Trophoblast cell (in vitro differentiated cells and primary cell): Measurements from ENCODE around the gene DKK3.

Source experiments
- DNase-seq, 2 donors: peaks; one replicate each; pipeline ENCODE4 v3.0.0-alpha.2; 2016
- H2AFZ ChIP-seq: 2 replicates; pipeline ENCODE4 v1.6.1; 2013; ENCODE audit warnings: low read length, moderate library complexity, mild to moderate bottlenecking; ENCODE audit not compliant: insufficient read depth, poor library complexity
- H2AK5ac ChIP-seq: 2 replicates; pipeline ENCODE4 v1.6.1; 2013; ENCODE audit warnings: mild to moderate bottlenecking, low read length
- H2BK120ac ChIP-seq: 2 replicates; pipeline ENCODE4 v1.6.1; 2013; ENCODE audit warnings: low read length, mild to moderate bottlenecking, moderate library complexity; ENCODE audit not compliant: insufficient read depth, poor library complexity
- H2BK12ac ChIP-seq: 2 replicates; pipeline ENCODE4 v1.6.1; 2013; ENCODE audit warnings: mild to moderate bottlenecking, low read length, moderate library complexity
- H2BK5ac ChIP-seq: 2 replicates; pipeline ENCODE4 v1.6.1; 2013; ENCODE audit warnings: low read length, low read depth, moderate library complexity, mild to moderate bottlenecking; ENCODE audit not compliant: poor library complexity
- H3K14ac ChIP-seq: 2 replicates; pipeline ENCODE4 v1.6.1; 2013; ENCODE audit warnings: mild to moderate bottlenecking, low read length
- H3K18ac ChIP-seq: 2 replicates; pipeline ENCODE4 v1.6.1; 2013; ENCODE audit warnings: mild to moderate bottlenecking, low read length
- H3K23ac ChIP-seq: 2 replicates; pipeline ENCODE4 v1.6.1; 2013; ENCODE audit warnings: low read length
- H3K27ac ChIP-seq: 2 replicates; pipeline ENCODE4 v1.5.1; 2013; ENCODE audit warnings: low read depth, mild to moderate bottlenecking, inconsistent platforms, low read length, moderate library complexity
- H3K27me3 ChIP-seq: 2 replicates; pipeline ENCODE4 v1.6.1; 2013; ENCODE audit warnings: inconsistent platforms, mild to moderate bottlenecking, low read length, moderate library complexity; ENCODE audit not compliant: insufficient read depth
- H3K36me3 ChIP-seq, 2 experiments: 1 replicate in 1 of 2; 2 replicates in 1 of 2; pipeline ENCODE4 v1.6.1; 2013; ENCODE audit warnings: low read length in 2 of 2, mild to moderate bottlenecking in 2 of 2, moderate library complexity in 1 of 2; ENCODE audit not compliant: insufficient read depth in 2 of 2, control insufficient read depth in 1 of 2
- H3K4ac ChIP-seq: 2 replicates; pipeline ENCODE4 v1.6.1; 2013; ENCODE audit warnings: low read depth, mild to moderate bottlenecking, low read length, moderate library complexity
- H3K4me1 ChIP-seq, 2 experiments: 1 replicate in 1 of 2; 2 replicates in 1 of 2; pipeline ENCODE4 v1.6.1; 2013; ENCODE audit warnings: low read length in 2 of 2, mild to moderate bottlenecking in 2 of 2, moderate library complexity in 1 of 2; ENCODE audit not compliant: insufficient read depth in 2 of 2, control insufficient read depth in 1 of 2
- H3K4me2 ChIP-seq: 2 replicates; pipeline ENCODE4 v1.6.1; 2013; ENCODE audit warnings: inconsistent platforms, mild to moderate bottlenecking, low read length, moderate library complexity
- H3K4me3 ChIP-seq: 2 replicates; pipeline ENCODE4 v1.5.1; 2013; ENCODE audit warnings: mild to moderate bottlenecking, low read depth, low read length, inconsistent platforms
- H3K79me1 ChIP-seq: one replicate; pipeline ENCODE4 v1.6.1; 2013; ENCODE audit warnings: low read length
- H3K79me2 ChIP-seq: 2 replicates; pipeline ENCODE4 v1.6.1; 2013; ENCODE audit warnings: low read length, mild to moderate bottlenecking; ENCODE audit not compliant: control insufficient read depth, insufficient read depth, poor library complexity
- H3K9ac ChIP-seq: 2 replicates; pipeline ENCODE4 v1.6.1; 2013; ENCODE audit warnings: mild to moderate bottlenecking, low read length
- H3K9me3 ChIP-seq: 2 replicates; pipeline ENCODE4 v1.6.1; 2013; ENCODE audit warnings: low read depth, mild to moderate bottlenecking, control low read depth, inconsistent platforms, low read length; ENCODE audit not compliant: insufficient read depth
- H4K12ac ChIP-seq: 2 replicates; pipeline ENCODE4 v1.6.1; 2013; ENCODE audit warnings: low read depth, mild to moderate bottlenecking, low read length, moderate library complexity
- H4K8ac ChIP-seq: 2 replicates; pipeline ENCODE4 v1.6.1; 2013; ENCODE audit warnings: low read depth, mild to moderate bottlenecking, low read length, moderate library complexity
- H4K91ac ChIP-seq: one replicate; pipeline ENCODE4 v1.6.1; 2013; ENCODE audit warnings: low read depth, mild to moderate bottlenecking, low read length, moderate library complexity
- WGBS: extraction: QIAGEN DNeasy Blood & Tissue Kit; methylation state at CpG from one replicate; pipeline ENCODE4 v1.1.7; 2013; ENCODE audit warnings: missing lambda C conversion rate; ENCODE audit not compliant: insufficient read length, insufficient coverage; ENCODE audit errors: extremely low coverage; 5-methylcytosine and 5-hydroxymethylcytosine counted together

DKK3 gene

DNA sequence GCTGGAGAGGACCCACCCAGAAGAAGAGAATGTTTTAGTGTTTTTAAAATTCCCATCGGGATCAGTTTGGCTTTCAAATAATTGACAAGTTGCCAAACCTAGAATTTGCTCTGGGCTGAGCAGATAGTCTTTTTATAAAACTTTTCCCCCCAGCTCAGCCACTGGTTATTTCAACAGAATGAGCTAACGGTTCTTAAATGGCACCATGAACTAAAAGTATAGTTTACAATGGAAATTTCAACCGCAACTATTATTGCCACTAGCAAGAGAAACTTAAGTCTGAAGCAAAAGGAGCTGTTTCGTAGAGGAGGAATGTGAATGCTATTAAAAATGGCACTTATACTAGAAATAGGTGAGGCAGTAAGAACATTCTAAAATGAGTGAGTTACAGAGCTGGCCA, 3.4 kb downstream of the DKK3 start:
- Histone ChIP-seq H3K27me3 (no peaks in the 10 kb centered on the region), H3K14ac (no peak overlapping the region), H3K79me1 (peaks cover 5% of the 10 kb centered on the region), H3K9me3 (no peaks in the 10 kb centered on the region), H2AFZ (no peak overlapping the region), H3K4me3 (no peak overlapping the region), H3K4me1 (peaks cover 10 to 18% of the 10 kb centered on the region in 2 experiments), H3K23ac (no peak overlapping the region), H3K79me2 (no peaks in the 10 kb centered on the region), H2BK5ac (no peak overlapping the region), H2BK120ac (no peak overlapping the region), H2AK5ac (no peak overlapping the region), H4K91ac (no peak overlapping the region), H3K36me3 (peaks cover 7 to 16% of the 10 kb centered on the region in 2 experiments), H3K18ac (no peak overlapping the region), H3K4me2 (no peak overlapping the region), H3K27ac (no peak overlapping the region), H4K8ac (no peak overlapping the region), H4K12ac (no peak overlapping the region), H2BK12ac (no peak overlapping the region), H3K9ac (no peak overlapping the region), H3K4ac (no peak overlapping the region)
- no CpG with 5 or more reads among the region's 4 CpGs for WGBS
- no peak for DNase-seq

DNA sequence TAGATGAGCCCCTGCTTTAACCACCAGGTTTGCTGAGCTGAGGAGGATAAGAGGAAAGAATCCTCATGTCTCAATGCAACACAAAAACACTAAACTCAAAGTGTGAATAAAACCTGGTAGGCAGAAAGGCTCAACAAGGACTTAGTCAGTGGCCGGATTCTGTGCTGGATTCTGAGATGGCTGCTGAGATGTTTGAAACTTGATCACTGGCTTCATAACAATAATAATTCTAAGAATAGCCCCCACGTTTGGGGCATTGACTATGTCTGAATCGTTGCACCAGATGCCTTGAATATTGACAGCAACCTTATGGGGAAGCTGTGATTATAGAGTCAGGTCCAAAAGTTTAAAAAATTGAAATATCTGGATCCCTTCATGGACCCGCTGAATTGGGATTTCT, 4.6 kb downstream of the DKK3 start:
- Histone ChIP-seq H3K18ac (no peak overlapping the region), H2AK5ac (no peak overlapping the region), H3K14ac (no peak overlapping the region), H3K4me1 (peaks cover 6 to 15% of the 10 kb centered on the region in 2 experiments), H4K8ac (no peak overlapping the region), H2BK12ac (no peak overlapping the region), H2BK120ac (no peak overlapping the region), H3K4me2 (no peak overlapping the region), H2BK5ac (no peak overlapping the region), H3K79me1 (peaks cover 2% of the 10 kb centered on the region), H3K27me3 (no peaks in the 10 kb centered on the region), H3K4ac (no peak overlapping the region), H3K27ac (no peak overlapping the region), H2AFZ (no peak overlapping the region), H3K4me3 (no peak overlapping the region), H4K91ac (no peak overlapping the region), H3K23ac (no peak overlapping the region), H3K9ac (no peak overlapping the region), H4K12ac (no peak overlapping the region), H3K36me3 (peaks cover 7 to 16% of the 10 kb centered on the region in 2 experiments), H3K9me3 (no peaks in the 10 kb centered on the region), H3K79me2 (no peaks in the 10 kb centered on the region)
- DNase-seq, result no peak
- WGBS, result no CpG with 5 or more reads among the region's 4 CpGs

DNA sequence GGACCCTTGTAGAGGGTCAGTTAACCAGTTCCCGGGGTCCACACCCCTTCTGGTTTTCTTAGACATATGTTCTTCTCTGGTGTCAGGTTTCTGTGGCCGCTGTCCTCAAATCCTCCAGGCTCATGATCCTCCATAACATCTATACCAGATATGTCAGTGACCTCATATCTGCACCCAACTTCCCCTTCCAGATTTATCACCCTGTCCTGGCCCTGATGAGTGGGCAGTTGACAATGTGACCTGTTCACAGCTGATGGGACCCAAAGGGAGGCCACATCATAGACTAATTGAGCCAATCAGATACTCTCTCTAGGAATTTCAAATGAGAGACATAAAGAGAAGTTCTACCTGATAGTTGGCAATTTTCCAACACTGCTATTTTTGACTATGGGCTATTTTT, 5.1 kb downstream of the DKK3 start:
- H3K27me3 ChIP-seq, result no peaks in the 10 kb centered on the region
- no peak overlapping the region for H2AFZ ChIP-seq
- H3K79me2 ChIP-seq, result no peaks in the 10 kb centered on the region
- H3K9me3 ChIP-seq, result no peaks in the 10 kb centered on the region
- H3K14ac ChIP-seq, result no peak overlapping the region
- no peak overlapping the region for H3K4ac ChIP-seq
- no peak overlapping the region for H2BK12ac ChIP-seq
- no peak overlapping the region for H2BK5ac ChIP-seq
- H2AK5ac ChIP-seq, result no peak overlapping the region
- no peak overlapping the region for H3K23ac ChIP-seq
- H3K4me1 ChIP-seq, result peaks cover 6 to 17% of the 10 kb centered on the region in 2 experiments
- WGBS, result no CpG with 5 or more reads among the region's 2 CpGs
- H3K18ac ChIP-seq, result no peak overlapping the region
- no peak overlapping the region for H3K9ac ChIP-seq
- no peaks in the 10 kb centered on the region for H3K79me1 ChIP-seq
- no peak overlapping the region for H4K8ac ChIP-seq
- H2BK120ac ChIP-seq, result no peak overlapping the region
- H4K12ac ChIP-seq, result no peak overlapping the region
- DNase-seq, result no peak
- no peak overlapping the region for H3K4me2 ChIP-seq
- H3K27ac ChIP-seq, result no peak overlapping the region
- no peak overlapping the region for H4K91ac ChIP-seq
- no peak overlapping the region for H3K4me3 ChIP-seq
- H3K36me3 ChIP-seq, result peaks cover 7 to 19% of the 10 kb centered on the region in 2 experiments

DNA sequence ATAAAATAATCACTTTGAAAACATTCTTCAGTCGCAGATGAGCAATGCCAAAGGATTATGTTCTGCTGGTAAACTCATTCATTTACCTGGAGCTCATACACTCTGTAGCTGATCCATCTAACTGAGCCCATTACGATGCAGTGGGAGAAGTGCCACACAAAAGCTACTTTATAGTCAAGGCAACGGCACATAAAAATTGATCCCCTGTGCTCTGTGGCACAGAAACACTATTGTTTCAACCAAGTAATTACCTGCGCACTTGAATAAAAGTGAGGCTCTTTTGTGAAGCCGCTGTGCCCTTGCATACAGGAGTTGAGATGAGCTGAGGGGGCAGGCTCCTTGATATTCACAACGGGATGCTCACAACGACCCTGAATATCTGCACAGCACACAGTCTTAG, 7.2 kb downstream of the DKK3 start:
- Histone ChIP-seq H3K79me1 (no peaks in the 10 kb centered on the region), H2AFZ (no peak overlapping the region), H3K23ac (no peak overlapping the region), H3K4me1 (peaks cover 0 to 5% of the 10 kb centered on the region in 2 experiments), H2AK5ac (no peak overlapping the region), H3K4ac (no peak overlapping the region), H2BK12ac (no peak overlapping the region), H3K9ac (no peak overlapping the region), H2BK5ac (no peak overlapping the region), H4K8ac (no peak overlapping the region), H2BK120ac (no peak overlapping the region), H3K18ac (no peak overlapping the region), H3K27ac (no peak overlapping the region), H4K12ac (no peak overlapping the region), H3K14ac (no peak overlapping the region), H3K79me2 (no peaks in the 10 kb centered on the region), H4K91ac (no peak overlapping the region), H3K27me3 (no peaks in the 10 kb centered on the region), H3K9me3 (no peaks in the 10 kb centered on the region), H3K4me2 (no peak overlapping the region), H3K4me3 (no peak overlapping the region), H3K36me3 (peaks cover 19 to 37% of the 10 kb centered on the region in 2 experiments)
- WGBS, result no CpG with 5 or more reads among the region's 7 CpGs
- DNase-seq, result no peak
